Measurements from ENCODE around the gene TBX20.
A peak's percentile ranks its signal among the peaks of the same experiment; 100 is the strongest.

TBX20 gene, protein sequence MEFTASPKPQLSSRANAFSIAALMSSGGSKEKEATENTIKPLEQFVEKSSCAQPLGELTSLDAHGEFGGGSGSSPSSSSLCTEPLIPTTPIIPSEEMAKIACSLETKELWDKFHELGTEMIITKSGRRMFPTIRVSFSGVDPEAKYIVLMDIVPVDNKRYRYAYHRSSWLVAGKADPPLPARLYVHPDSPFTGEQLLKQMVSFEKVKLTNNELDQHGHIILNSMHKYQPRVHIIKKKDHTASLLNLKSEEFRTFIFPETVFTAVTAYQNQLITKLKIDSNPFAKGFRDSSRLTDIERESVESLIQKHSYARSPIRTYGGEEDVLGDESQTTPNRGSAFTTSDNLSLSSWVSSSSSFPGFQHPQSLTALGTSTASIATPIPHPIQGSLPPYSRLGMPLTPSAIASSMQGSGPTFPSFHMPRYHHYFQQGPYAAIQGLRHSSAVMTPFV

DNA sequence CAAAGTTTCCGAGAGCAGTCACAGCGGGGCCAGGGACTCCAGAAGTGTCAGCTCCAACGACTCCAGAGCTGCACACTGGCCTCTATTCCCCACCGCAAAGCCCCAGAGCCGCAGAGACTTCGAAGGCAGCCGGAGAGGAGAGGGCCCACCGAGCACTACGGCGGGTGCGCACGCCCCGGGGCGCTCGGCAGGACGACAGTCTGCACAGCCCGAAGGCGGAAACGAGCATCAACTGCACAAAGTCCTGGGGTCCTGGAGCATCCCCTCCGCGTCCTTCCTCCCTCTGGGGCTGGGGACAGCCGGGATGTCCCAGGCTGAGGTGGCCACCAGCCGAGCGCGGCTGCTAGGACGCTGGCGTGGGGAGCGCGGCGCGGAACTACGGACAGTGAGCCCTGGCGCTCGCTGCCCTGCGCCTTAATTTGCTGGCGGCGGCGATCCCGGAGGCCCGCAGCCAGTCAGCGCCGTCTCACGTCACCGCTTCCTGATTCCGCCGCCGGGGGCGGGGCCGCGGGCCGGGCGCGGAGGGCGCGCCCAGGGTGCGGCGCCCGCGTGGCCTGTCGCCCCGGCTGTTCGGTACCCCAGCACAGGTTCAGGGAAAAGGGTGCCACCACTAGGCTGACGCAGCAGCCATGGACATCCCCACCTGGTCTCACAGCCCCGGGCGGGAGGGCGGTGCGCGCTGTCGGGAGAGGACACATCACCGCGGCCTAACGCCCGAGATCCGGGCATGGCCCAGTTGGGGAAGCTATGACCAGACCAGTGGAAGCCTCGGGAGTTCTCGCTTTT, at the start of gene TBX20:
TSS of gene TBX20 (minus strand) at position 391 of the 786 bp plus-strand sequence. CDS start 480 bp downstream, outside the sequence.
- peak; percentile 86 for DNase-seq (ENCODE audit: low spot score)

DNA sequence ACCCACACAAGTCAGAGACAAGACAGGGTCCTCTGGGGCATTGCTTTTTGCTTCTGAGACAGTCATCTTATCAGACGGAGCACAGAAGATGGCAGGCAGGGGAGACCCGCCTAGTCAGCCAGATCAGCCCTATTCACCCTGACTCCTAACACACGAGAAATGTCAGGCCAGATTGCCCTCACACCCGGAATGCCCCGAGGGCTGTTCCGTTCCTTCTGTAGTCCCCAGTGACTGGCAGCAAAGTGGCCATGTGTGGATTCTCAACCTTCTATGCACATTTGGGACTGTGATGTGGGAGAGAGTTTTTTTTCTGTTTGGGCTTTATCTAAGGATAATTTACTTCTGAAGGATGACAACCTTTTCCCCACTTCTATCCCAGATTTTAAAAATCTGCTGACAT, 35.5 kb upstream of the TBX20 start:
- no peak for DNase-seq (ENCODE audit: low spot score)

DNA sequence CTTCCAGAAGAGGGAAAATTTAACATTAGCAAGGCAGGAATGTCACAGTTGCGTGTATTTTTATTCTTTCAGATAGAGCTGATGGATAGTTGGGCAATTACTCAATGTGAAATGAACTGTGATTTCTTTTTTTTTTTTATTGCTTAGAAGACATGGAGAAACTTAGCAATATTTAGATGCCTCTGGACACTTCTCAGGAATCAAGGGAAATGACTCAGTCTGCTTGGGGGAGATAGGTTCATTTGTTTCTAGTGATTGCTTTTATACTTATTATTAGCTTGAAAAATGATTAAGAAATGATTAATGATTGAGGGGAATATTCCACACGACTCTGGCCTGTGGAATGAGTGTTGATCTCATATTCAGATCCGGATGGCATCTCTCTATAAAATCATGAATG, 33.1 kb upstream of the TBX20 start:
- DNase-seq (ENCODE audit: low spot score): no peak

DNA sequence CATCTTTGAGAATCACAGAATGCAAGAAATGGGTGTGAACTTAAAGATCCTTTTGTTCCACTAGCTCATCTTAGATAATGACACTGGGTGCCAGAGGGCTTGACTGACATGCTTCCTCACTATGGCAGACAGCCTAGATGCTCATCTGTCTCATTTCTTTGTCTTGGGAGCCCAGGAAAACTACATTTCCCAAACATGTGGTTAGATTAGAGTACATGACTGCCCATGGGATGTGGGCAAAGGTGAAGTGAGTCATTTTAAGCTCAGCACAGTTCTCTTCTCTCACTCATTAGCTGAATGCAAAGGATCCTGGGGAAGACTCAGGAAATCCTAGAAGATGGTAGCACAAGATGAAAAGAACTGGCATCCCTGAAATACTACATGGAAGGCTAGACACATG, 32.5 kb upstream of the TBX20 start:
- no peak for DNase-seq (ENCODE audit: low spot score)

DNA sequence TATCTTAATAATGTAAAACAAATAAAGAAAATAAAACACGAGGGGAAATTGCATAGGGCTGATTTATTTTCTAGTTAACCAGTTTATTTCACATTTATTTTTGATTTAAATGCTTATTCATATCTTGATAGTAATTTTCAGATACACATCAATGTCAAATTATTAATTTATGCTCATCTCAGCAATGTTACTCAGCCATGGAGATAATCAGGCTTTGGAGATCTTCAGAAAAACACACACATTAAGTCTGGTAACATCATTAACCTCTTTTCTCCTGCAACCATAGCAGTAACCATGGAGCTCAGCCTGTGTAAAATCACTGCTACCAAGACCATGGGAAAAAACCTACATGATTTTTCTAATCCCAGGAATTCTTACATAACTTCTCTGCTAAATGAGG, 31.9 kb upstream of the TBX20 start:
- no peak for DNase-seq (ENCODE audit: low spot score)

DNA sequence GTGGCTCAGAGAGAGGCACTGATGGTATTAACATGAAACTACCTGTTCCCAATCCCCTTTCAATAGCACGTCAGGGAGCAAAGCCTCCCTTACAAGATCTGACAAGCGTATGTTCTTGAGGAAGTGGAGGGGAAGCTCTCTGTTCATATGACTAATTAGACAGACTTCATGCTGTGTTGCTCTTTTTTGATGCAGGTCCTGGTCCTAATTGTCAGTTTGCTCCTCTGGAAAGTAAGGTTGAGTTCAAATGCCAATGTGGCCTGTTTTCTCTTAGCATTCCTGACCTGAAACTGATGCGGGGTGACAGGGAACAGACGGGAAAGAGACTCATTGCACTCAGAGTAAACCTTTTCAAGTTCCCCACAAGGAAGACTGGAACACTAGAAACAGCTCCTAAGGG, 27.0 kb upstream of the TBX20 start:
- peak; percentile 21 for DNase-seq (ENCODE audit: low spot score)

DNA sequence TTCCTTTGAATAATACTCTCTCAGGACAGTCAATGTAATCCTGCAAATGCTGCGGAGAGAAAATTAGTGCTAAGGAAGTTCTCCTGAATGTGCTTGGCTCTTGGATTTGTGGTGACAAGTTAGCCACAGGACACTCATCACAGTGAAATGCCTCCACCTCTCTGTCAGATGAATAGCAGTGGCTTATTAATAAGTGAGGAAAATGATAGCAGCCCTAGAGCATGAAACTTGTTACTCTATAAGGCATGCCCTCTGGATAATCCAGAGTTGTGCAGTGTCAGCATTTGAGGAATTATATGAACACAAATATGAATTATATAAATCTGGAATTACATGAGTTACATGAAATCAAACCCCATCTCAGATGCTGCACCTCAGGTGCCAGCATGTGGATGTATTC, 23.5 kb upstream of the TBX20 start:
- no peak for DNase-seq (ENCODE audit: low spot score)

DNA sequence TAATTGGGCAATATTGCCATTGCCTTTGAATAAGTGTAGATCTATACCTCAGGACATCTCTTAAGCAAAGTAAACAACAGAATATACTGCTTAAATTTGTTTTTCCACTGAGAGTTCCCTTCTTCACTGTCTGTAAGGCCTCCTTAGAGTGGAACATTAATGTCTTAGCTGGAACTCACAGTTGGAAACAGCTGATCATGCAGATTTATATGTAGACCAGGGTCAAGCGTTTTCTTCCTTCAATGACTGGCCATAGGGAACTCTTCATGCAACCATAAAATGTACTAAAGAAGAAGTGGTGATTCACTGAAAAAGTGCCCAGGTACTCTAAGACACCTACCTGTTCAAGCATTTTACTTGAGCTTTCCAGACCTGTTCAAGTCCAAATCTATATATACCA, 18.3 kb upstream of the TBX20 start:
- no peak for DNase-seq (ENCODE audit: low spot score)

DNA sequence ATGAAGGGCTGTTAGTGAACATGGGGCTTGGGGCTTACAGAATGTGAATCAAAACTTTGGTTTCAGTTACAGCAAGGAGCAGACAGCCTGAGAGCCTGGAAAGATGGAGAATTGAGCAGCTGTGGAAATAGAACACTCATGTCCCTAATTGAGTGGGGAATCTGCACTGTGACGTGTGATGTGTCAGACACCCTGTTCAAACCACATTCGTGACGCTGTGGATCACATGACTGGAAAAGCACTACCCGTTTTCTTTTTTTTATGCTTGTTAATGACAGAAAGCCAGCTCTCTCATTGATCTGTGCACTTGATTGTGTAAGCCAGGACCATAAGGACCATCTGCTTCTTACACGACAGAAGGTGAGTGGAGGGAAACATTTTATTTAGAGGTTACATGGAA, 15.1 kb upstream of the TBX20 start:
- DNase-seq (ENCODE audit: low spot score): no peak

DNA sequence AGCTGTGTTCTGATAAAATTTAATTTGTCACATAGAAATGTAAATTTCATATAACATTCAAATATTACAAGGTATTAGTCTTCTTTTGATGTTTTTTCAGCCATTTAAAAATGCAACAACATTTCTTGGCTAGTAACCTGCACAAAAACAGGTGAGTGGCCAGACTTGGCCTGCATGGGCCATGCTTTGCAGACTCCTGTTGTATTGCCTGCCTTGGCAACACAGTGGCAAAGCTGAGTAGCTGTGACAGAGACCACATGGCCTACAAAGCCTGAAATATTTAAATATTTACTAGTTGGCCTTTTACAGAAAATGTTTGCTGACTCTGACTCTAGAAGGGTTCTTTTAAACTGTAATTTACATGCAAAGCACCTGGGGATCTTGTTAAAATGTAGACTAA, 13.5 kb upstream of the TBX20 start:
- DNase-seq (ENCODE audit: low spot score): no peak

DNA sequence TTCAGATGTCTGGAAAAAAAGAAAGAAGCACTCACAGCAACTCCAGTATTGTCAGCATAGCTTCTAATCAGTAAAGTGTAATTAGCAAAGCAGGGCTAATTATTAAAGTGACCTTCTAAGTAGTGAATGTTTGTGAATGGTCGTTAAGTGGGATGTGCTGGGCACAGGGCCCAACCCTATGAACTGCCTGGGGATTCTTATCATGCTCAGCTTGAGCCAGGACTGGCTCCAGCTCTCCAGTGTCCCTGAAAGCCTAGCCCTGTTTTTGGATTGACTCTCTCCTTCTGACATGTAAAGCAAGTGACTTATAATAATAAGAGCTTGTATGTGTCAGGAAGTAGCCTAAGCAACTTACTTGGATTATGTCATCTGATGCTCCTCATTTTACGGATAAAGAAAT, 9.5 kb upstream of the TBX20 start:
- no peak for DNase-seq (ENCODE audit: low spot score)

DNA sequence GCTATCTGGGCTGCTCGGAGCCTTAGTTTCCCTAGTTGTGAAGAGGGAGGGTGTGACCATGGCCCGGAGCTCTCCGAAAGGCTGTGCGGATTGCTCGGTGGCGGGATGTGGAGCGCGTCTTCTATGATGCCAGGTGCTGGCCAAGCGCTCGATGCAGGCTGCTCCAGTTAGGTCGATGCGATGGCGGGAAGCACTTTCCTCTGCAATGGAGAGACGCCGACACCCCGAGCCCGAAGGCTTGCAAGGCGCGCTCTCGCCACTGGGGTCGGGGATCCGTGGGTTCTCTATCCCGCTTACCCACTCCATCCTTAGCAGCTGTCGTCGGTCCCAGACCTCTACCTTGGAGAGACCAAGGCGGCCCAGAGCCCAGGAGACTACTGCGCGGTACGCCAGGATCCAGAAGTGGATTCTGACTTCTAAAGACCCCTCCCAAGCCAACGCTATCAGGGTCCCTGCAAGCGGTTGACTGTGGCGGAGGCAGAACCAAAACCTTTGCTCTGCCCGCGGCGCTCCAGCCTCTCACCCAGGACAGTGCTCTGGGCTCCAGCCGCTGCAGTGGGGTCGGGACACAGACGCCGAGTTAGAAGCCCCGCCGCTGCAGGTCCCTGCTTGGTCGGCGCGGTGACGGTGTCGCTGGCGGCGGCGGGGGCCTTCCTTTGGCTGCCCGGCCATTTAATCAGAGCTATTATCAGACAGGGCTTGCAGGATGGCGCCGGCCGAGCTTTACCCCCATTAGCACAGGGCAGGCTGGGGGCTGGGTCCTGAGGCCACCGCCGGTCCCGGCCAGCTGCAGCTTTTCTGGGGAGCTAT, 7.8 kb upstream of the TBX20 start:
- DNase-seq (ENCODE audit: low spot score): peak; percentile 43

DNA sequence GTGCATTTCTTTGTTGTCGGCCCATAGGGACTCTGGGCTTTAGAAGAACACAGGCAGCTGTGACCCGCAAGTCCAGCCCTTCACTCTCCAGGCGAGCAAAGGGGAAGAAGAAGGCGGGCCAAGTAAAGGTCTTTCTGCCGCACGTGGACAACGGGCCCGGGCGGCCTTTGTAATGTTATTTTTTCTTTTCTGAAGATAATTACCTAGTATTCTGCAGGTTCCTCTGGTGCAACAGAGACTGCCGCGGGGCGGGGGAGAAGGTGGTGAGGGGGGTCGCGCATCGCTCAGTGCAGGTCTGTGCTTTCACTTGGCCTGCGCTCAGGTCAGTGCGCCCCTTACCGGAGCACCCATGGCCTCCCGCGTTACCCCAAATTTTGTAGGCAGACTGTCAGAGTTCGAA, 7.1 kb upstream of the TBX20 start:
- peak; percentile 38 for DNase-seq (ENCODE audit: low spot score)

DNA sequence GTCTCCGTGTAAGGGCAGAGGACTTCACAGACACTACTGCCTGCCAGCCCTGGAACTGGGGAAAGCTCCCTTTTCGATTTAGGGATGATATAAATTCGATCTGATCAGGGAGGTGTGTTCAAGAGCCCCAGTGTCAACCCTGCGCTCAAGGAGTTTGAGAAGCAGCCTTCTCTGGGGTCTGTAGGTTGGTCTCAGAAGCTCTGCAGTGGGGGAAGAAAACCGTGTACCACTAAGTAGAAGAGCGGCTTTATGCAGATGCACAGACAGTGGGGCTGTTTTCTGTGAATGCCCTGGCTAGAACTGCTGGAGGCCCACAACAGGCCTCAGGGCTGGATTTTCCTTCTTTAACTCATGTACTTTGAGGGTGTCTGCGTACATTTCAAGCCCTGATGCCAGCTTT, 6.3 kb upstream of the TBX20 start:
- DNase-seq (ENCODE audit: low spot score): no peak

DNA sequence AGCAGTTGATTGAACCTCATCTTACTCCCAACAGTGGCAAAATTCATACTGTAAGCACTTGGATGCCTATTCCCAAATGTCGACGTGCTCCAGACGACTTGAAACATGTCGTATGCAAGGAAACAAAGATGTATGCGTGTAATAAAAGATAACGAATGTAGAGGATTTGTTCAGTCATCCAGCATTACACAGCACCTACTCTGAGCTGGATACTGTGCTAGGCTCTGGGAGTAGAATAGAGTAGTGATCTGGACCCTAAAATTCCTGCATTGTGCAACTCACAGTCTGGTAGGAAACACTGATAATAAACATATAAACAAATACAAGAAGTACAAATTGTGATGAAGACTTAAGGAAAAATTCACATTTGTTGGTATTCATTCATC, 5.6 kb upstream of the TBX20 start:
- no peak for DNase-seq (ENCODE audit: low spot score)

DNA sequence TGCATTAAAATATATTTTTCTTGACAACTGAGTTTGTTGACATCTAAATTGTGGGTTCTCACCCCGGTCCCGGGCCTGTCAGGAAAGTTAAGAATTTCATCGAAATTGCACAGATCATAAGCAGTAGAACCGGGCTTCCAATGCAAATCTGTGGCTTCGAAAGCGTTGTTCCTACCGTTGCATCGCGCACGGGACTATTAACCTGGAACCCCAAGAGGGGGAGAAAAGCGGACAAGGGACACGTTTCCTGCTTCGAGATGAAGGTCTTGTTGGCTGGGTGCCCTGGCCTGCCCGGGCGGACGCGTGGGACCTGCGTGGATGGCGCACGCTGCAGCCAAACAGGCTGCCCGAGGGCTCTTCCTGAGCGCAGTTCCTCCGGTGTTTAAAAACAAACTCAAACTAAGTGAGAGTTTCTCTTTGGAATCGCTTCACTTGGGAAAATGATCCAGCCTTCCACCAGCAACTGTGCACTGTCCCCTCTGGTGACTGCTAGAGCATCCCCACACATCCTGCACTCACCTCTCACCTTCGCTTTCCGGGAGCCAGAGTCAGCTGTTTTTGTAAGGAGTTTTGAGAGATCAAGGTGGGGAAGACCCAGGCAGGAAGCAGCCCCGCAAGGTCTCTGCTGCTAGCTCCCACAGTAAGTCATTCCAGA, 5.1 kb upstream of the TBX20 start:
- DNase-seq (ENCODE audit: low spot score): no peak

DNA sequence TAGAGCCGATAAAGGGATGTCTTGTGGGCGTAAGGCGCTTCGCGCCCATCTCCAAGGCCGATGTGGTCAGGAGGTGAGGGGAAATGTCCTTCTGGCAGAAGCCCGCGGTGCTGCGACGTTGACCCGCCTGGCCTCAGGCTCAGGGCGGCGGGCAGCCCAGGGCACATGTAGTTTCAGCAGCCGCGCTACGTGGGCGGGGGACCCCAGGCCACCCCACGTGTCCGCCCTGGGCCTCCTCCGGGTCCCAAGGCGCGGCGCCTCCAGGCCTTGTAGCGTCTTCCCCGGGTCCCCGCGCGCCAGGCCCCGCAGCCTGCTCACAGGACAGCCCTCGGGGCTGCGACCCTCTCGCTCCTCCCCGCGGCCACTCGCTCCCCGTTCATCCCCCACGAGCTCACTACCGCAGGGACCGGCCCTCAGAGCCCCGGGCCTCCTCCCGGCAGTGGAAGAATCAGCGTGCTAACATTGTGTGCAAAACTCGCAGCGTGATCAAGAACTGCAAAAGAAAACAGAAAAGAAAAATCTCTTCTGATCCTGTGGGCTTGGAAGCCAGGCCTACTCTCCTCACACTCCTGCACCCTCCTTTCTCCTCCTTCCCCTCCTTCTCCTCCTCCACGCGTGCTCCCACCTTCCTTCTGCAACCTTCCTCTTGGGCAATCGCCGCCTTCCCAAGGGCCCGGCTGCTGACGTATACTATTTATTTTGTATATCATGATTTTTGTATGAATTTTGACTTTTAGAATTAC, 4.4 kb upstream of the TBX20 start:
- no peak for DNase-seq (ENCODE audit: low spot score)

DNA sequence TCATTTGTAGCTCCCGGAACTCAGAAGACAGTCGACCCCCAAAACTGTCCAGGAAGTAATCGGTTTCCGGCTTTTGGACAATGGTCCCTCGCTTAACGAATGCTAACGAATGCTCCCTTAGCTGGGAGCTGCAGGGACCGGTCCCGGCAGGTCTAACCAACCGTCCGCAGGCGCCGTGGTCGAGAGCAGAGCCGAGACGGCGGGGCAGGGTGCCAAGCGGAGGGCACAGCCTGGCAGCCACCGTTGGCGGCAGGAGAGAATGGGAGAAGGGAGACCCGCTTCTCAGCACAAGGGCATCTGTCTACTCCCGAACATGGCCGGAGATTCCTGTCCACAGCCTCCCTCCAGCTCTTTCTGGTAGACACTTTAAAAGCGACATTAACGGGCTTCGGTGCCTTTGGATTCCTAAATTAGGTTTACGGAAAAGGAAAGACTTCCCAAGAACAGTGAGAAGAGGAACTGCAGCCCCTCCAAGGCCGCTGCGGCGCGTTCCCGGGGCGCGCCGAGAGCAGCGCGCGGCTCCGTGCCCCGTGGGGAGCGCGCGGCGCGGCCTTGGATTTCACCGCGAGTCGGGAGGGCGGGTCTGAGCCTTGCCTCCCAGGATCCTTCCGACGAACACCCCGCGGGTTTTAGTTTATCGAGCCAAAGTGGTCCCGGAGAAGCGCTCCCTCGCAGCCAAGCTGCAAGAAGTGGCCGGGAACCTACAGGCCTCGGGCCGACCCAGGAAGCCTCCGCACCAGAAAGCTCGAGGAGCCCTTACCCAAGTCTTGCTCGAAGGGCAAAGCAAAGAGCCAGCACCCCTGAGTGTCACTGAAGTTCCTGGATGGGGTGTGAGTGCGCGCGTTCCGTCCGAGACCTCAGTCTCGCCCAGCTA, 3.6 kb upstream of the TBX20 start:
- peak; percentile 36 for DNase-seq (ENCODE audit: low spot score)

DNA sequence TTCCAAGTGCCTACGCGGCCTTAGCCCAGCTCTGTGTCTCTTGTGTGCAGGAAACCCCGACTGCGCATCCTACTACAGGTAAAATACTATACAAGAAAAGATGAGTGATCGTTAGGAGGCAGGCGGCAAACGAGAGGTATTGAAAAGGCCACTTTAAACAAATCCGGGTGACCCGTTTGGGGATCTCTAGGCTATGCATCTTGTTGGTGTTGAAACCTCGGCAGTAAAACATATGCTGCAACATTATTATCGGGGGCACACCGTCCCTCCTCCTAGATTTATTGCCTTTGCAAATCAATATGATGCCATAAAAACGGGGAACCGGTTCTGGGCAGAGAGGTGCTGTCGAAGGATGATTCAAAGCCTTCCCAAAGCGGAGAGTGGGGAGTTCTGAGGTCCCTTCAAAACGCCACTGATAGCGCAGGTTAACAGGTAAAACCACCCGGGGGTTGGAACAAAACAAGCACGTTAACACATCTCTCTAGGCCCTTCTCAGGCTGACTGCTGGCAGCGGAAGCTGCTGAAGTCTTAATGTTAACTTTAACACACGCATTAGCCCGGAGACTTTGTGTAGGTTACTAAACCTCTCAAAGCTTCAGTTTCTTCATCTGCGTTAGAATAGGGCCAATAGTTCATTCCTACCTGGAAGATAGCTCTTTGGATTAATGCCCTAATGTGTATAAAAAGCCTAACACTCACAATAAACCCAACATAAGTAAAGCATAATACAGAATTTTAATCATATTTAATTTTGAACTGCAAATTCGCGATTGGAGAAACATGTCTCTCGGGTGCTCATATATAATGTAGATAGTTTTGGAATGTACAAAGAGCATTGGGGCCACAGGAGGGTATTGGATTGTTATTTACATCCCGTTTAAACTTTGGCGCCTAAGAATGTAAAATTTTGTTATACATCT, 2.6 kb upstream of the TBX20 start:
- DNase-seq (ENCODE audit: low spot score): no peak

All from iPS-NIHi11 (cell line).